ENCODE measurements around the gene STK38.

STK38 gene

GRCh38 chr6:36578431-36578830 is 31.2 kb upstream of the STK38 start:
- no CpG with 5 or more reads among the region's 4 CpGs for WGBS, 2 donors (ENCODE audit: extremely low coverage in 2 of 2, insufficient read length in 2 of 2, insufficient replicate concordance in 1 of 2)
- H3K14ac ChIP-seq (ENCODE audit: low read length): no peak overlapping the region
- H3K23ac ChIP-seq (ENCODE audit: low read depth, low read length, poor library complexity): no peak overlapping the region
- H3K27ac ChIP-seq (replicated peaks; ENCODE audit: low read length): no peak overlapping the region
- no peak overlapping the region for H2BK120ac ChIP-seq (ENCODE audit: low read depth, low read length)
- no peak overlapping the region for H3K4me3 ChIP-seq (ENCODE audit: low read length in 2 of 2)
- no peaks in the 10 kb centered on the region for H3K9me3 ChIP-seq (replicated peaks in 1 of 2; ENCODE audit: control insufficient read depth in 2 of 2, insufficient read depth in 1 of 2, low read depth in 1 of 2, low read length in 2 of 2)
- no peak overlapping the region for H3K18ac ChIP-seq (ENCODE audit: low read length)
- no peak overlapping the region for H3K9ac ChIP-seq (ENCODE audit: low read depth, low read length, poor library complexity)
- H4K91ac ChIP-seq (ENCODE audit: low read depth, low read length, poor library complexity): no peak overlapping the region
- peak overlapping the region; percentile 32 for H2AFZ ChIP-seq (ENCODE audit: low read length)
- H3K27me3 ChIP-seq (ENCODE audit: control insufficient read depth in 3 of 3, insufficient read depth in 3 of 3, low read depth in 1 of 3, low read length in 3 of 3): no peaks in the 10 kb centered on the region
- H2BK12ac ChIP-seq (ENCODE audit: low read length): no peak overlapping the region
- peaks cover 3 to 8% of the 10 kb centered on the region in 2 donors for H3K4me1 ChIP-seq (ENCODE audit: control insufficient read depth in 2 of 2, insufficient read depth in 1 of 2, low read depth in 1 of 2, low read length in 2 of 2)
- no peak overlapping the region for H3K4me2 ChIP-seq (ENCODE audit: insufficient read depth, low read length, poor library complexity, severe bottlenecking)
- DNase-seq (ENCODE audit: low spot score): no peak
- no peak overlapping the region for H2BK15ac ChIP-seq (ENCODE audit: low read length)
- no peak overlapping the region for H4K8ac ChIP-seq (ENCODE audit: low read depth, low read length)
- H2AK5ac ChIP-seq (ENCODE audit: low read depth, low read length): no peak overlapping the region
- no peaks in the 10 kb centered on the region for H3K79me1 ChIP-seq (ENCODE audit: low read depth, low read length)
- no peak overlapping the region for H3K4ac ChIP-seq (ENCODE audit: low read length)
- no peaks in the 10 kb centered on the region for H3K36me3 ChIP-seq (replicated peaks in 1 of 2; ENCODE audit: control insufficient read depth in 2 of 2, insufficient read depth in 2 of 2, low read length in 2 of 2)
- H2BK5ac ChIP-seq (ENCODE audit: low read length): no peak overlapping the region

- Histone ChIP-seq H2AK5ac (ENCODE audit: low read depth, low read length) (no peak overlapping the region), H3K27me3 (ENCODE audit: control insufficient read depth in 3 of 3, insufficient read depth in 3 of 3, low read depth in 1 of 3, low read length in 3 of 3) (no peaks in the 10 kb centered on the region), H2BK12ac (ENCODE audit: low read length) (no peak overlapping the region), H3K79me1 (ENCODE audit: low read depth, low read length) (no peaks in the 10 kb centered on the region), H3K23ac (ENCODE audit: low read depth, low read length, poor library complexity) (no peak overlapping the region), H2BK15ac (ENCODE audit: low read length) (no peak overlapping the region), H3K9ac (ENCODE audit: low read depth, low read length, poor library complexity) (no peak overlapping the region), H3K27ac (replicated peaks; ENCODE audit: low read length) (no peak overlapping the region), H2BK5ac (ENCODE audit: low read length) (no peak overlapping the region), H3K36me3 (replicated peaks in 1 of 2; ENCODE audit: control insufficient read depth in 2 of 2, insufficient read depth in 2 of 2, low read length in 2 of 2) (no peaks in the 10 kb centered on the region), H3K4me2 (ENCODE audit: insufficient read depth, low read length, poor library complexity, severe bottlenecking) (no peak overlapping the region), H3K18ac (ENCODE audit: low read length) (no peak overlapping the region), H3K4me1 (ENCODE audit: control insufficient read depth in 2 of 2, insufficient read depth in 1 of 2, low read depth in 1 of 2, low read length in 2 of 2) (peaks cover 3 to 8% of the 10 kb centered on the region in 2 donors), H4K91ac (ENCODE audit: low read depth, low read length, poor library complexity) (no peak overlapping the region), H2BK120ac (ENCODE audit: low read depth, low read length) (no peak overlapping the region), H3K4ac (ENCODE audit: low read length) (no peak overlapping the region), H2AFZ (ENCODE audit: low read length) (peak overlapping the region; percentile 32), H3K9me3 (replicated peaks in 1 of 2; ENCODE audit: control insufficient read depth in 2 of 2, insufficient read depth in 1 of 2, low read depth in 1 of 2, low read length in 2 of 2) (no peaks in the 10 kb centered on the region), H3K14ac (ENCODE audit: low read length) (no peak overlapping the region), H3K4me3 (ENCODE audit: low read length in 2 of 2) (no peak overlapping the region), H4K8ac (ENCODE audit: low read depth, low read length) (no peak overlapping the region)
- no peak for DNase-seq (ENCODE audit: low spot score)
- no CpG with 5 or more reads among the region's 5 CpGs for WGBS, 2 donors (ENCODE audit: extremely low coverage in 2 of 2, insufficient read length in 2 of 2, insufficient replicate concordance in 1 of 2)
These were observed 30.8 kb upstream of the STK38 start for GRCh38 chr6:36578030-36578429.

GRCh38 chr6:36577301-36577700 is 30.0 kb upstream of the STK38 start:
- Histone ChIP-seq H4K8ac (ENCODE audit: low read depth, low read length) (no peak overlapping the region), H2BK5ac (ENCODE audit: low read length) (no peak overlapping the region), H3K18ac (ENCODE audit: low read length) (no peak overlapping the region), H3K23ac (ENCODE audit: low read depth, low read length, poor library complexity) (no peak overlapping the region), H3K36me3 (replicated peaks in 1 of 2; ENCODE audit: control insufficient read depth in 2 of 2, insufficient read depth in 2 of 2, low read length in 2 of 2) (no peaks in the 10 kb centered on the region), H3K4ac (ENCODE audit: low read length) (no peak overlapping the region), H3K27ac (replicated peaks; ENCODE audit: low read length) (no peak overlapping the region), H3K4me1 (ENCODE audit: control insufficient read depth in 2 of 2, insufficient read depth in 1 of 2, low read depth in 1 of 2, low read length in 2 of 2) (peaks cover 3 to 8% of the 10 kb centered on the region in 2 donors), H4K91ac (ENCODE audit: low read depth, low read length, poor library complexity) (no peak overlapping the region), H2AFZ (ENCODE audit: low read length) (no peak overlapping the region), H3K4me2 (ENCODE audit: insufficient read depth, low read length, poor library complexity, severe bottlenecking) (no peak overlapping the region), H2BK12ac (ENCODE audit: low read length) (no peak overlapping the region), H3K14ac (ENCODE audit: low read length) (no peak overlapping the region), H2BK120ac (ENCODE audit: low read depth, low read length) (no peak overlapping the region), H3K27me3 (ENCODE audit: control insufficient read depth in 3 of 3, insufficient read depth in 3 of 3, low read depth in 1 of 3, low read length in 3 of 3) (no peaks in the 10 kb centered on the region), H3K79me1 (ENCODE audit: low read depth, low read length) (no peaks in the 10 kb centered on the region), H2AK5ac (ENCODE audit: low read depth, low read length) (no peak overlapping the region), H3K9me3 (replicated peaks in 1 of 2; ENCODE audit: control insufficient read depth in 2 of 2, insufficient read depth in 1 of 2, low read depth in 1 of 2, low read length in 2 of 2) (no peaks in the 10 kb centered on the region), H2BK15ac (ENCODE audit: low read length) (no peak overlapping the region), H3K9ac (ENCODE audit: low read depth, low read length, poor library complexity) (no peak overlapping the region), H3K4me3 (ENCODE audit: low read length in 2 of 2) (no peak overlapping the region)
- no peak for DNase-seq (ENCODE audit: low spot score)
- no CpG with 5 or more reads among the region's 2 CpGs for WGBS, 2 donors (ENCODE audit: extremely low coverage in 2 of 2, insufficient read length in 2 of 2, insufficient replicate concordance in 1 of 2)

GRCh38 chr6:36576578-36576977 is 29.3 kb upstream of the STK38 start:
- H2BK120ac ChIP-seq (ENCODE audit: low read depth, low read length): no peak overlapping the region
- no peak overlapping the region for H3K18ac ChIP-seq (ENCODE audit: low read length)
- H3K4me1 ChIP-seq (ENCODE audit: control insufficient read depth in 2 of 2, insufficient read depth in 1 of 2, low read depth in 1 of 2, low read length in 2 of 2): peaks cover 3 to 8% of the 10 kb centered on the region in 2 donors
- DNase-seq (ENCODE audit: low spot score): no peak
- no peak overlapping the region for H2BK5ac ChIP-seq (ENCODE audit: low read length)
- H3K79me1 ChIP-seq (ENCODE audit: low read depth, low read length): no peaks in the 10 kb centered on the region
- H2AK5ac ChIP-seq (ENCODE audit: low read depth, low read length): no peak overlapping the region
- no peaks in the 10 kb centered on the region for H3K27me3 ChIP-seq (ENCODE audit: control insufficient read depth in 3 of 3, insufficient read depth in 3 of 3, low read depth in 1 of 3, low read length in 3 of 3)
- H3K4ac ChIP-seq (ENCODE audit: low read length): no peak overlapping the region
- no peak overlapping the region for H2BK15ac ChIP-seq (ENCODE audit: low read length)
- H4K8ac ChIP-seq (ENCODE audit: low read depth, low read length): no peak overlapping the region
- H3K9ac ChIP-seq (ENCODE audit: low read depth, low read length, poor library complexity): no peak overlapping the region
- no peak overlapping the region for H3K4me2 ChIP-seq (ENCODE audit: insufficient read depth, low read length, poor library complexity, severe bottlenecking)
- H3K23ac ChIP-seq (ENCODE audit: low read depth, low read length, poor library complexity): no peak overlapping the region
- no peak overlapping the region for H2BK12ac ChIP-seq (ENCODE audit: low read length)
- H3K4me3 ChIP-seq (ENCODE audit: low read length in 2 of 2): no peak overlapping the region
- H3K27ac ChIP-seq (replicated peaks; ENCODE audit: low read length): no peak overlapping the region
- no CpG with 5 or more reads among the region's 7 CpGs for WGBS, 2 donors (ENCODE audit: extremely low coverage in 2 of 2, insufficient read length in 2 of 2, insufficient replicate concordance in 1 of 2)
- H3K14ac ChIP-seq (ENCODE audit: low read length): no peak overlapping the region
- no peak overlapping the region for H2AFZ ChIP-seq (ENCODE audit: low read length)
- no peaks in the 10 kb centered on the region for H3K36me3 ChIP-seq (replicated peaks in 1 of 2; ENCODE audit: control insufficient read depth in 2 of 2, insufficient read depth in 2 of 2, low read length in 2 of 2)
- no peaks in the 10 kb centered on the region for H3K9me3 ChIP-seq (replicated peaks in 1 of 2; ENCODE audit: control insufficient read depth in 2 of 2, insufficient read depth in 1 of 2, low read depth in 1 of 2, low read length in 2 of 2)
- no peak overlapping the region for H4K91ac ChIP-seq (ENCODE audit: low read depth, low read length, poor library complexity)
